Lung (tissue), 12 donors: Measurements from ENCODE around the gene DDX56. TPM values are rescaled to one million over a fixed set of nuclear protein-coding genes. Genes with fewer than 3 reads are reported as not detected.
"Not testable (repeated sequence)": the region's sequence is repeated elsewhere in the genome, so short reads cannot be mapped to it uniquely, and the experiment has no call there.

ENCODE experiments used
- ATAC-seq: fragments of 200-7000 bp; cut with Tn5 transposase; one replicate; pipeline ENCODE4 v1.9.1; 2020; ENCODE audit warnings: moderate number of reproducible peaks; ENCODE audit not compliant: insufficient read depth, low FRiP score
- DNase-seq, 3 donors: peaks; one replicate each; pipeline ENCODE4 v3.0.0-alpha.2; 2013 to 2017
- H3K27ac ChIP-seq, 2 donors: one replicate each; pipeline ENCODE4 v1.5.1; 2013; ENCODE audit warnings: mild to moderate bottlenecking in 2 of 2, moderate library complexity in 2 of 2, control low read depth in 1 of 2, inconsistent platforms in 1 of 2, low read depth in 1 of 2, low read length in 1 of 2
- H3K27me3 ChIP-seq, 3 donors: one replicate each; pipeline ENCODE4 v1.5.1; 2013; ENCODE audit warnings: low read length in 2 of 3; ENCODE audit not compliant: control insufficient read depth in 3 of 3, insufficient read depth in 3 of 3
- H3K36me3 ChIP-seq, 4 donors: one replicate each; pipeline ENCODE4 v1.5.1; 2013; ENCODE audit warnings: low read length in 4 of 4, mild to moderate bottlenecking in 1 of 4, moderate library complexity in 1 of 4; ENCODE audit not compliant: control insufficient read depth in 4 of 4, insufficient read depth in 4 of 4
- H3K4me1 ChIP-seq, 5 donors: one replicate each; pipeline ENCODE4 v1.5.1; 2013; ENCODE audit warnings: low read length in 5 of 5, mild to moderate bottlenecking in 2 of 5, moderate library complexity in 1 of 5; ENCODE audit not compliant: control insufficient read depth in 5 of 5, insufficient read depth in 5 of 5
- H3K4me3 ChIP-seq: one replicate; pipeline ENCODE4 v1.5.1; 2013; ENCODE audit warnings: mild to moderate bottlenecking, control low read depth, moderate library complexity
- H3K9ac ChIP-seq, 2 donors: one replicate each; pipeline ENCODE4 v1.5.1; 2013; ENCODE audit warnings: low read length in 2 of 2, control low read depth in 1 of 2; ENCODE audit not compliant: insufficient read depth in 1 of 2
- H3K9me3 ChIP-seq, 4 donors: one replicate each; pipeline ENCODE4 v1.5.1; 2013; ENCODE audit warnings: low read length in 3 of 4, mild to moderate bottlenecking in 1 of 4, moderate library complexity in 1 of 4; ENCODE audit not compliant: control insufficient read depth in 4 of 4, insufficient read depth in 3 of 4
- CTCF ChIP-seq: IDR thresholded peaks from 2 replicates; pipeline ENCODE4 v1.5.1; 2012; ENCODE audit warnings: mild to moderate bottlenecking; ENCODE audit errors: control extremely low read depth, extremely low read depth
- WGBS, 2 donors: extraction: QIAGEN DNeasy Blood & Tissue Kit; methylation state at CpG; one replicate each; pipeline ENCODE4 v1.1.7; 2013; 5-methylcytosine and 5-hydroxymethylcytosine counted together
- polyA plus RNA-seq, 2 donors: library from polyadenylated mRNA; stranded (reverse); fragments of 200-250 nt; gene quantifications; one replicate each; pipeline ENCODE4 v1.2.1, GENCODE V29; 2013
- total RNA-seq, 2 donors: library from RNA; depleted of rRNA in 1 of 2; stranded (reverse); fragments of >200 nt in 1 of 2; gene quantifications; one replicate each; pipeline ENCODE4 v1.2.1, GENCODE V29; 2014 to 2021
- donor health status: control.
- donor health status: control.
- donor health status: Bipolar disorder and iron deficiency.
- donor health status: healthy.
- donor health status: DM: yes; HTN: yes; CAD: no.

The DDX56 gene
- total and polyA plus RNA-seq, 4 donors: 45.9 to 67.5 (median 58.2) TPM

- DNase-seq: no peak
- Histone ChIP-seq H3K27ac (no peak overlapping the region), H3K4me1 (no peaks in the 10 kb centered on the region), H3K4me3 (no peak overlapping the region), H3K9ac (no peak overlapping the region), H3K27me3 (no peaks in the 10 kb centered on the region), H3K9me3 (no peaks in the 10 kb centered on the region), H3K36me3 (peaks cover 18 to 51% (median 35%) of the 10 kb centered on the region in 4 donors)
- no peak for TF ChIP-seq CTCF
- WGBS, 2 donors: 91 to 96% methylated on average over 2 of the region's 2 CpGs
- ATAC-seq: no peak
Observed at GRCh38 chr7:44564606-44565005, 9.1 kb downstream of the DDX56 start.

DNA sequence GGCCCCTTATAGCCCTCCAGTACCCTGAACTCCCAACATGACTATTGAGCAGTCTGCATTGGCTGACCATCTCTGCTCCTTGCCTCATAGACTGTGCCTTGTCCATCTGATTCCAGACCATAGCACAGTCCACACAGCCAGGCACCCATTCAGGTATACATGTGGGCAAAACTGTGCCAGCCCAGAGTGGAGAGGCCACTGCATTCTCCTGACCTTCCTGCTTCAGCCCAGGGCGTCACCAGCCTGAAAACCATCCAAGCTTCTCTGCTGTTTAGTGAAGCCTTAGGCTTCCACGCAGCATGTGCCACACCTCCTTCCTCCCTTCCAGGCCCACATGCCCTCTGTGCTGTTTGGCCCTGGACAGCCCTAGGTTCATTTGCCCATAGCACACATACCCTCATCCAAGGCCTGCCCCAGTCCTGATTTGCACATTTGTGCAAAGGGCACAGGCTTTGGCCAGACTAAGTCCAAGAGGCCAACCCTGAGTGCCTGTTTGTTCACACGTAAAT, 10.5 kb downstream of the DDX56 start:
- no peak for TF ChIP-seq CTCF
- ATAC-seq: no peak
- DNase-seq: no peak
- H3K27ac ChIP-seq: no peak overlapping the region
- H3K36me3 ChIP-seq: peaks cover 5 to 37% (median 23%) of the 10 kb centered on the region in 4 donors
- 80 to 92% methylated on average over 3 of the region's 3 CpGs for WGBS, 2 donors
- no peak overlapping the region for H3K9ac ChIP-seq
- H3K27me3 ChIP-seq: no peaks in the 10 kb centered on the region
- H3K4me3 ChIP-seq: no peak overlapping the region
- no peaks in the 10 kb centered on the region for H3K9me3 ChIP-seq
- no peaks in the 10 kb centered on the region for H3K4me1 ChIP-seq

DNA sequence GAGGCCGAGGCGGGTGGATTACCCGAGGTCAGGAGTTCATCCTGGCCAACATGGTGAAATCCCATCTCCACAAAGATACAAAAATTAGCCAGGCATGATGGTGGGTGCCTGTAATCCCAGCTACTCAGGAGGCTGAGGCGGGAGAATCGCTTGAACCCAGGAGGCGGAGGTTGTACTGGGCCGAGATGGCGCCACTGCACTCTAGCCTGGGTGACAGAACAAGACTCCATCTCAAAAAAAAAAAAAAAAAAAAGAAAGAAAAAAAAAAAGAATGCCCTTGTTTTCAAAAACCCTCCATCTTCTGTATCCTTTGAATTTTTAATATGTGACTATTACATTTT, 11.1 kb downstream of the DDX56 start:
- ATAC-seq, H3K9me3 ChIP-seq, H3K27ac ChIP-seq, H3K4me1 ChIP-seq, H3K4me3 ChIP-seq, DNase-seq, H3K27me3 ChIP-seq, H3K9ac ChIP-seq: not testable (repeated sequence)
- peaks cover 0 to 31% (median 18%) of the 10 kb centered on the region in 4 donors for H3K36me3 ChIP-seq
- 94 to 95% methylated on average over 8 of the region's 8 CpGs for WGBS, 2 donors

- Histone ChIP-seq H3K27ac (no peak overlapping the region), H3K4me1 (no peaks in the 10 kb centered on the region), H3K4me3 (no peak overlapping the region), H3K27me3 (no peaks in the 10 kb centered on the region), H3K36me3 (peaks cover 0 to 26% (median 13%) of the 10 kb centered on the region in 4 donors), H3K9me3 (no peaks in the 10 kb centered on the region), H3K9ac (no peak overlapping the region)
- TF ChIP-seq CTCF: no peak
- WGBS, 2 donors: 91 to 93% methylated on average over 7 of the region's 7 CpGs
- DNase-seq: no peak
- ATAC-seq: no peak
Observed at GRCh38 chr7:44561962-44562621, 11.6 kb downstream of the DDX56 start.
